Activated T-helper 1 cell treated with anti-CD3 and anti-CD28 coated beads, Interleukin-12 subunit alpha, Interleukin-12 subunit beta, Interleukin-2, Interleukin-4 antibody, amounts not matched to agents 30 ng/mL and 10 ng/mL and 1 ng/mL, durations not matched to agents 14 hours and 24 hours and 36 hours (primary cell): ENCODE results near the gene HCRT. TPM values are rescaled to one million over a fixed set of nuclear protein-coding genes. Genes with fewer than 3 reads are reported as not detected.
"Not testable (repeated sequence)": the region's sequence is repeated elsewhere in the genome, so short reads cannot be mapped to it uniquely, and the experiment has no call there.

Experiments used
- DNase-seq: peaks from one replicate; pipeline ENCODE4 v3.0.0; 2021; ENCODE audit warnings: low spot score
- H3K27ac Mint-ChIP-seq: one replicate; pipeline ENCODE4 v1.8.0; 2021; ENCODE audit warnings: mild to moderate bottlenecking, mixed read lengths
- H3K27me3 Mint-ChIP-seq: one replicate; pipeline ENCODE4 v1.8.0; 2022; ENCODE audit warnings: mild to moderate bottlenecking, moderate library complexity, mixed read lengths; ENCODE audit not compliant: insufficient read depth
- H3K36me3 Mint-ChIP-seq: one replicate; pipeline ENCODE4 v1.8.0; 2021; ENCODE audit warnings: low read depth, mixed read lengths
- H3K4me1 Mint-ChIP-seq: one replicate; pipeline ENCODE4 v1.8.0; 2021; ENCODE audit warnings: low read depth, mixed read lengths
- H3K4me3 Mint-ChIP-seq: one replicate; pipeline ENCODE4 v1.8.0; 2021; ENCODE audit warnings: mild to moderate bottlenecking, moderate library complexity, mixed read lengths
- H3K9me3 Mint-ChIP-seq: one replicate; pipeline ENCODE4 v1.8.0; 2021; ENCODE audit warnings: mixed read lengths
- intact Hi-C: fragments of 100-400 bp; cut with micrococcal nuclease; formaldehyde crosslinking; loops from one replicate; pipeline ENCODE4 v1.15.1; 2024
- total RNA-seq: library from RNA; stranded (reverse); gene quantifications from 2 replicates; pipeline ENCODE4 v1.2.3, GENCODE V29; 2022

HCRT gene
- total RNA-seq, 1 donor from 2014 or later = not detected

DNA sequence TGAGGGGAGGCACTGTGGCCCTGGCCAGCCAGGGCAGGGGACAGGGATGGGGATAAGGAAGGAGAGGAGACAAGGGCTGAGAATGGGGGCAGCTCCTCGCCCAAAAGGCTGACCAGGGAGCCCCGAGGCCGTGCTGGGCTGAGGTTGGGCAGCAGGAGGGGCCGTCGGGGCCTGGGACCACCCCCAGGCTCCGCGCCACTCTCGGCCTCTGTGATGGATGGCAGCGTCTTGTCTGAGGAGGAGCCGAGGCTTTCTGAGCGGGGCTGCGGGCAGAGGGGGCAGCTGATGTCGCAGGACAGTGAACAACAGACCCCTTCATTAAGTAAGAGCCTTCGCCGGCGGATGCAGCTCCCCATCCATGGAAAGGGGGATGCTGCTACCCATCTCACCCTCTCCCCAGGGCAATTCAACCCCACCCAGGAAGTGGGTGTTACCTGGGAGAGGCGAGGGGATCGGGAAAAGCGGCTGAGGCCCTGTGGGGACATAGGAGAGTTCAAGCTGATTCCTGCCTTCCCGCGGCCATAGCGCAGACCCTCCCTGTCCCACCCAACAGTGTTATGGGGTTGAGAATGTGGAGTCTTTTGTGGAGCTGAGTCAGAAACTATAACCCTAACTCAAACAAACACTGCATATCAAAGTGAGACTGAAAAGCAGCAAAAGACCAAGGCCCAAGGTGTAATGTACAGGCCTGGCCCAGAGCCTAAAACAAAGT, 21.4 kb downstream of the HCRT start:
- Mint-ChIP-seq H3K36me3 (no peaks in the 10 kb centered on the region), H3K27ac (no peak overlapping the region), H3K27me3 (peaks cover 1% of the 10 kb centered on the region), H3K4me3 (no peak overlapping the region), H3K4me1 (no peaks in the 10 kb centered on the region), H3K9me3 (no peaks in the 10 kb centered on the region)
- DNase-seq = no peak
- intact Hi-C loops = no loop called here

DNA sequence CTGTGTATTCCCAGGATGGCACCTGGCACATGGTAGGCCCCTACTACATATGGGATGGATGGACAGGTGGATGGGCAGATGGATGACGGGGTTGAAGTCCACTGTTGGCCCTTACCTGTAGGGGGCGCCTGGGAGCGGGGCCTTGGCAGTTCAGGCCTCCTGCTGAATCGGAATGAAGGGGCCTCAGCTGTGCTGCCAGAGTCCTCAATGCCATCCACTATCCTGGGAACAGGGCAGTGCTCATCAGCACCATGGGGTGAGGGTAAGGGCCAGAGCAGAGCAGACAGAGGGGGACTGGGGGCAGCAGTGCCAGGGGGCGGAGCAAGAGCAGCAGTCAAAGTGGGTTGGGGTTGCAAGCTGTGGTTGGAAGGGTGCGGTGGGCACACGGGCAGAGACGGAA, 22.1 kb downstream of the HCRT start:
- Mint-ChIP-seq H3K4me1 (no peaks in the 10 kb centered on the region), H3K27ac (no peak overlapping the region), H3K4me3 (no peak overlapping the region), H3K9me3 (no peaks in the 10 kb centered on the region), H3K36me3 (no peaks in the 10 kb centered on the region), H3K27me3 (peaks cover 1% of the 10 kb centered on the region)
- intact Hi-C loops = no loop called here
- DNase-seq = no peak

DNA sequence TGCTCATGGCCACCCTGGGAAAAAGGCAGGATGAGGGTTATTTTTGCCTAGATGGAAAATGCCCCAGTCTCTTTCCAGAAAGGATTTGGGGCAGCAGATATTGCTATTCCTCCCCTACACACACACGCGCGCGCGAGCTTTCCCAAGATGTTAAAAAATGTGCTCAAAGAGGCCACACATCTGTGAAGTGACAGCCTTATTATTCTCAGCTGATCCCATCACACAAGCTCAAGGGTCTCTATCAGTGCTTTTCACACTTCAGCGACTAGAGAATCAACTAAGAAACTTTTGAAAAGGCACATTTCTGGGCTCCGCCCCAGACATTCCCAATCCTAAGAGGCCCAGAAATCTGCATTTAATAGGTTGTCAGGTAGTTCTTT, 24.7 kb downstream of the HCRT start:
- H3K36me3 Mint-ChIP-seq = no peaks in the 10 kb centered on the region
- intact Hi-C loops = no loop called here
- no peak overlapping the region for H3K27ac Mint-ChIP-seq
- DNase-seq = no peak
- H3K4me3 Mint-ChIP-seq = no peak overlapping the region
- peaks cover 1% of the 10 kb centered on the region for H3K27me3 Mint-ChIP-seq
- no peaks in the 10 kb centered on the region for H3K4me1 Mint-ChIP-seq
- no peaks in the 10 kb centered on the region for H3K9me3 Mint-ChIP-seq

DNA sequence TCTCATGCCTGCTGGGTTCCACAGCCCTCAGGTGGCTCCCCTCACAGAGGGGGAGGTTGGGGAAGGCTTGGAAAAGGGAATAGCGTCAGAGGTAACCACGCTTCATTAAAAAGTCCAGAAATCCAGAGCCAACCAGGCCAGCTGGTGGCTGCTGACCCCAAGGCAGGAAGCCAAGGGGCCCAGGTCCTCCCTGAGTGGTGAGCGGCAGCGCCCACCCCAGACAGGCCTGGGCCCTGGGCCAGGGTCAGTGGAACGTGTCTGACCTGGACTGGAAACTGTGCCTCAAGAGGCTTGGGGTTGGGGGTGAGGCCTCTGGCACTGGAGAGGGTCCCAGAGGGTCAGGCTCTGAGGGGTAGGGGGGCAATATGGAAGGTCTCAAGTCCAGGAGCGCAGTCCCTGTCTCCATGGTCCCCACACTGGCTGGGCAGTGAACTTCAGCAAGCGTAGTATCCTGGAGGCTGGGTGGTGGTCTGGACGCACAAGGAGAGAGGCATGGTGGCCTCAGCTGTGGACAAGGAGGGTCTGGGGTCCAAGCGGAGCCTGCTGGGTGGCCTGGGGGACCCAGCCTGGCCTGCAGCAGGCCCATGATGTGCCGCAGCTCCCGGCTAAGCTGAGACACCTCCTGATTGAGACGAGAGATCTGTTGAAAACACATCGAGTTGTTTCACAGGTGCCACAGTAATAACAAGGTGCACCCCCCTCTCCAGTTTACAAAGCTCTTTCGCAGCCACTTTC, 25.3 kb downstream of the HCRT start:
- Mint-ChIP-seq H3K4me3 (no peak overlapping the region), H3K27ac (no peak overlapping the region), H3K27me3 (peaks cover 1% of the 10 kb centered on the region), H3K4me1 (no peaks in the 10 kb centered on the region), H3K9me3 (no peaks in the 10 kb centered on the region), H3K36me3 (no peaks in the 10 kb centered on the region)
- intact Hi-C loops = no loop called here
- no peak for DNase-seq

DNA sequence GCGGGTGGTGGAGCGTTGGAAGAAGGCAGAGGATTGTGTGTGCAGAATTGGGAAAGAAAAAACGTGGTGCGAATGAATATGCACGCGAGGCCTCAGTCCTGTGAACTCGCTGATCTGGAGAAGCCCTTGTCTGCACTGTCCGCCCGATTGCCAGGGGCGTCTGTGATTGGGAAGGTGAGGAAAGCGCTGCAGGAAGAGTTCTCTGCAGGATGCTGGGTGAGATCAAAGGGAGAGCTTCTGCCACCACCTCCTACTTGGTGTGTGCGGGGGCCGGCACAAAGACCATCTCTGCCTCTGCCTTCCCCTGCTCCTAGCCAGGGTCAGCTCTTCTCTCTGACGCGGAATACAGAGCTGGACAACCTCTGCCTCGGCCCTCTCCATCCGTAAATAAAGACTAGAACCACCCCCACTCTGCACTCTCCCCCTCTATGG, 29.6 kb downstream of the HCRT start:
- Mint-ChIP-seq H3K9me3 (no peaks in the 10 kb centered on the region), H3K27ac (no peak overlapping the region), H3K27me3 (no peaks in the 10 kb centered on the region), H3K4me1 (peaks cover 25% of the 10 kb centered on the region), H3K36me3 (peaks cover 7% of the 10 kb centered on the region), H3K4me3 (peak overlapping the region; percentile 89)
- no peak for DNase-seq
- intact Hi-C loops = loop anchor here (1.0 to 2.0 kb wide), 10 partner anchors 23 to 454 kb away; partner anchors contain the start of genes ACLY, CNP, DHX58 and DNAJC7

DNA sequence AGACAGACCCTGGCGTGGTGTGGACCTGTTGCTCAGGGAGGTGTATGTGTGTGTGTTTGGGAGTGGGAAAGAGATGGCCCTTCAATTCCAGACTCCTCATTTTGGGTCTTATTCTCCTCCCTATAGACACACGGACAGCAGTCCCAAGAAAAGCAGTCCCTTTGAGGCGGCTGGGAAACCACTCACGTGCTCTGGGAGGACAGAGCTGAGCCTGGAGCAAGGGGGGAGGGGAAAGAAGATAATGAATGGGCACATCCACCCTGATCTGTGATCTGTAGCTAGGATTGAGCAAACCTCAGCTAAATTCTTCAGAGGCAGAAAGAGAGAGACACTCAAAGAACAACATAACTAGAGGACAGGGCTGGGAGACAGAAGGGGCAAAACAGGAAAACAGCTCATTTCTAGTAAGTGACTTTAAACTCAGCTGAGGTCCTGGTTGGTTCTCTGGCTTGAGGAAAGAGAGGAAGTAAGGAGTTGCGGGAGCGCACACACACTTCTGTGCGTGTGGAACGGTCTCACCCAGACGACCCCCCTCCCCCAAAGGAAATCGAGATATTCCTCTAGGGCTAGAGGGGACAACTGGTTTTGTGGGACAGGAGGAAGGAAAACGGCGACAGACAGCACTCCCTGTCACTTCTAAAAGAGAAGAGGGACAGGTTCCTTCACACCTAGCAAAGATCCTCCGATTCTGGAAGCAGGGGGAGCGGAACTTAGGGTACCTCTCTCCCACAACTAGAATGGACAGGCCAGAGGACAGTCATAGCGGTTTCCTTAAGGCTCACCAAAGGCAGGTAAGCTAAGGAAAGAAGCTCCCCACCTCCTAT, 31.1 kb downstream of the HCRT start:
- peak overlapping the region; percentile 89 for H3K4me3 Mint-ChIP-seq
- peak overlapping the region; percentile 75 for H3K27ac Mint-ChIP-seq
- peaks cover 25% of the 10 kb centered on the region for H3K4me1 Mint-ChIP-seq
- no peaks in the 10 kb centered on the region for H3K27me3 Mint-ChIP-seq
- peaks cover 7% of the 10 kb centered on the region for H3K36me3 Mint-ChIP-seq
- no peak for DNase-seq
- intact Hi-C loops = loop anchor here (2.0 kb wide), 2 partner anchors 21 to 235 kb away; partner anchors contain the start of gene ACLY
- no peaks in the 10 kb centered on the region for H3K9me3 Mint-ChIP-seq

DNA sequence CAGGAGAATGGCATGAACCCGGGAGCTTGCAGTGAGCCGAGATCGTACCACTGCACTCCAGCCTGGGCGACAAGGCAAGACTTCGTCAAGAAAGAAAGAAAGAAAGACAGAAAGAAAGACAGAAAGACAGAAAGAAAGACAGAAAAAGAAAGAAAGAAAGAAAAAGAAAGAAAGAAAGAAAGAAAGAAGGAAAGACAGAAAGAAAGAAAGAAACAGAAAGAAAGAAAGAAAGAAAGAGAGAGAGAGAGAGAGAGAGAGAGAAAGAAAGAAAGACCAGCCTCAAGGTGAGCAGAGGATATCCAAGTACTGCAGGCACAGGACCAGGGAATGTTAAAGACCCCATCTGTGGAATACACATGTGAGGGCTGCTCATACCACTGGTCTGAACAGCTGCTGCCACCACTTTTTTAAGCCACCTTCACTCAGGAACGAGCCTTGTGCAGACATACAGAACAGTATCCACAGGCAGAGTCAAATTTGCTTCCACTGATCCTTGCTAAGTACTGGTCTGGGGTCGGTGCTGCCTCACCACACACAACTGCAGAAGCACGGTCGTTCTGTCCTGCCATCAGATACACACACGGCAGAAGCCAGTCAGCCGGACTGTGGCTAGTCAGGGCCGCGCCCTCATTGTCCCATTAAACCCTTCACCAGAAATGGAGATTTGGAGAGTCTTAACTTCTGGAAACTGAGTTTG, 38.2 kb downstream of the HCRT start:
- intact Hi-C loops = no loop called here
- Mint-ChIP-seq H3K9me3 (no peaks in the 10 kb centered on the region), H3K4me3 (no peak overlapping the region), H3K27ac (peak overlapping the region; percentile 12), H3K4me1 (peaks cover 34% of the 10 kb centered on the region), H3K36me3 (peaks cover 28% of the 10 kb centered on the region), H3K27me3 (no peaks in the 10 kb centered on the region)
- DNase-seq = no peak

DNA sequence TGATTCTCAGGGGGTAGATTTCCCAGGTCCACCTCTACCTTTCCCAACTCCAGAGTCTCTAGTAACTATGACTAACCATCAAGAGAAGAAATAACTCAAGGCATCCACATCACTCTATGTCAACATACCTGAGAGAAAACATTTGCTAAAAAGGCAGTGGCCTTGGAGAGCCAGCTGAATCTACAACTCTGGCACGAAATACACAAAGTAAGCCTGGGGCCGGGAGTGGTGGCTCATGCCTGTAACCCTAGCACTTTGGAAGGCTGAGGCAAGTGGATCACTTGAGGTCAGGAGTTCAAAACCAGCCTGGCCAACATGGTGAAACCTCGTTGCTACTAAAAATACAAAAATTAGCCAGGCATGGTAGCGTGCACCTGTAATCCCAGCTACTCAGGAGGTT, 42.1 kb downstream of the HCRT start:
- H3K4me3 Mint-ChIP-seq, H3K27ac Mint-ChIP-seq, H3K27me3 Mint-ChIP-seq, H3K9me3 Mint-ChIP-seq, DNase-seq, intact Hi-C loops: not testable (repeated sequence)
- Mint-ChIP-seq H3K4me1 (peaks cover 20% of the 10 kb centered on the region), H3K36me3 (peaks cover 25% of the 10 kb centered on the region)

DNA sequence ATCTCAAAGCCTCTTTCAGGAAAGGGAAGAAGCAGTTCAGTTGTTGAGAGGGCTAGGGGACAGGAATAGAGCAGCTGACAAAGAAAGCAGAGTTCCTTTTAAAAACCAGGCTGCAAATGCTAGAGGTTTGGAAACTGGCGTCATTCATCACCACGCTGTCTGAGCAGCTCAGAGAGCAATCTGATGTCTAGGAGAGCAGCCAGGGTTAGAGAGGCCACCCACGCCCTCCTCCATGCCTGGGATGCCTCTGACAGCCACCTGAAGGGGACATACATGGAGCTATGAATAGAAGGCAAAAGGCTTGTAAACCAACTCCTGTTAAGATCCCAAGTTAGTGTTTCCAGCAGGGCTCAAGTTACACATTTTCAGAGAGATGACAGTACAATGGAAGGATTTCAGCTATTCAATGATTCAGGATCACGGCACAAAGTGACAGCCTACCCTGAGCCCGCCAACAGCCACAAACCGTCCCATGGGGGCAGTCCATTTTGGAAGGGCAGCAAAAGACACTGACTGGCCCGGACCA, 42.8 kb downstream of the HCRT start:
- intact Hi-C loops = no loop called here
- no peak for DNase-seq
- Mint-ChIP-seq H3K9me3 (no peaks in the 10 kb centered on the region), H3K4me1 (peaks cover 16% of the 10 kb centered on the region), H3K27ac (peak overlapping the region; percentile 5), H3K27me3 (no peaks in the 10 kb centered on the region), H3K36me3 (peaks cover 23% of the 10 kb centered on the region), H3K4me3 (no peak overlapping the region)

DNA sequence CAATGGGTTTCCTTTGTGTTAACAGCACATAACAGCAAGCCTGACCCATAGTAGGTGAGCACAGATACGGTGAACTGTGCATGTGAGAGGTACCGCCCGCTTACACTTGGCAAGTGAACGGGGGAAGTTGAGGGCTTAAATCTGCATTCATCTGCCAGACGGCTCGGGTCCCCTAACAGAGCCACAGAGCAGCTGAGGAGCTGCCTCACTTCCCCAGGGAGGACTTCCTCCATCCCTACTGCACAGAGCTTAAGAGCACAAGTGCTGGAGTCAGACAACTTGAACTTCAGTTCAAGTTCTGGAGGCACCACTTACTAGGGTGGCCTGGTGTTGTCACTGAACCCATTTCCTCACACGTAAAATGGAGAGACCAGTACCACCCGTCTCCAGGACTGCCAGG, 43.9 kb downstream of the HCRT start:
- DNase-seq = no peak
- Mint-ChIP-seq H3K27ac (no peak overlapping the region), H3K4me1 (peaks cover 12% of the 10 kb centered on the region), H3K27me3 (no peaks in the 10 kb centered on the region), H3K9me3 (no peaks in the 10 kb centered on the region), H3K36me3 (peaks cover 16% of the 10 kb centered on the region), H3K4me3 (no peak overlapping the region)
- intact Hi-C loops = no loop called here

DNA sequence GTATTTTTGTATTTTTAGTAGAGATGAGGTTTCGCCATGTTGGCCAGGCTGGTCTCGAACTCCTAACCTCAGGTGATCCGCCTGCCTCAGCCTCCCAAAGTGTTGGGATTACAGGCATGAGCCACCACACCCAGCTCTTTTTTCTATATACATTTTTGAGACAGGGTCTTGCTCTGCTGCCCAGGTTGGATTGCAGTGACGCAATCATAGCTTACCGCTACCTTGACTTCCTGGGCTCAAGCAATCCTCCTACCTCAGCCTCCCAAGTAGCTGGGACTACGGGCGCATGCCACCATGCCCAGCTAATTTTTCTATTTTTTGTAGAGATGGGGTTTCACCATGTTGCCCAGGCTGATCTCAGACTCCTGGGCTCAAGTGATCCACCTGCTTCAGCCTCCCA, 44.6 kb downstream of the HCRT start:
- intact Hi-C loops, H3K27me3 Mint-ChIP-seq, H3K9me3 Mint-ChIP-seq, DNase-seq, H3K27ac Mint-ChIP-seq, H3K4me3 Mint-ChIP-seq: not testable (repeated sequence)
- peaks cover 19% of the 10 kb centered on the region for H3K4me1 Mint-ChIP-seq
- H3K36me3 Mint-ChIP-seq = peaks cover 20% of the 10 kb centered on the region

DNA sequence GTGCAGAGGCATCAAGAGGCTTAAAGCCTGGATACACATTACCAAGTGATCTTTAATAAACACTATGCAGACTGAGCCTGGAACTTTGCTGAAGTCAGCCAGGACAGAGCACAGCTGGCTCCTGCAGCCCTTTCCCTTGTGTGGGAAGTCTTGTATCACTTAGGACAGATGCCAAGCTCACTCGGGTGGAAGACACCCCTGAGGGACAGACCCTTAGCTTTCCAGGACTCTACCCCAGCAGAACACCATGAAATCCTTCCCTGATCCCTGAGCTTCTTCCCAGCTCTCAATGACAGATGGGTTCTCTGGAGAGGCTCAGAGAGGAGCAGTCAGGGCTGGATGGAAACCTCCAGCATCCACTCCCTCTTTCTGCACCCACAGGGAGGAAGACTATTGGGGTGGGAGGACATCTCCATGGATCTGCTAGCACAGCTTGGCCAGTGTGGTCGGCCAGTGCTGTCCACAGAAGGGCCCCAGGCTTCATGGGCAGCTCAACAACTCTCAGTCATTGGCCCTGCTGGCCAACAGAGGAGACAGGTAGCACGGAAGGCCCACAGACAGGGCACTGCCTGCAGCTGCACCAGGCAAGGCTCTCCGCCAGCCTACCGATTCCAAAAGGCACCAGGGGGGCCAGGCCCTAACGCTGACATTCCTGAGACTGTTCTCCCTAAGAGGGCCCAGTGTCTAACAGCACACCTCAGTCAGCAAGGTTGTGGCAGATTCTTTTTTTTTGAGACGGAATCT, 46.3 kb downstream of the HCRT start:
- peaks cover 26% of the 10 kb centered on the region for H3K4me1 Mint-ChIP-seq
- no peak for DNase-seq
- H3K9me3 Mint-ChIP-seq = no peaks in the 10 kb centered on the region
- H3K36me3 Mint-ChIP-seq = peaks cover 21% of the 10 kb centered on the region
- no peaks in the 10 kb centered on the region for H3K27me3 Mint-ChIP-seq
- H3K4me3 Mint-ChIP-seq = no peak overlapping the region
- no peak overlapping the region for H3K27ac Mint-ChIP-seq
- intact Hi-C loops = no loop called here
